Heart right ventricle (tissue), 16 donors: Measurements from ENCODE around the gene SPO11. TPM values are rescaled to one million over a fixed set of nuclear protein-coding genes. Genes with fewer than 3 reads are reported as not detected.
A peak's percentile ranks its signal among the peaks of the same experiment; 100 is the strongest.

ENCODE experiments used
- ATAC-seq, 8 donors: fragments of 200-7000 bp; cut with Tn5 transposase; one replicate each; pipeline ENCODE4 v1.9.1; 2020; ENCODE audit warnings: mild to moderate bottlenecking in 8 of 8, moderate library complexity in 8 of 8, moderate number of reproducible peaks in 1 of 8
- DNase-seq, 2 donors: peaks; one replicate each; pipeline ENCODE4 v3.0.0-alpha.2; 2020
- H3K27ac ChIP-seq, 10 donors: fragments of 200-600 bp; sonication (generic) in 2 of 10; one replicate each; pipeline versions ENCODE4 v1.5.0 to v1.8.0; 2020 to 2022; ENCODE audit warnings: mild to moderate bottlenecking in 3 of 10
- H3K27me3 ChIP-seq, 7 donors: fragments of 200-600 bp; one replicate each; pipeline ENCODE4 v1.8.0; 2021 to 2022; ENCODE audit warnings: mild to moderate bottlenecking in 2 of 7
- H3K36me3 ChIP-seq, 9 donors: fragments of 200-600 bp; sonication (generic) in 1 of 9; one replicate each; pipeline versions ENCODE4 v1.5.0 to v1.8.0; 2020 to 2022; ENCODE audit warnings: mild to moderate bottlenecking in 2 of 9
- H3K4me1 ChIP-seq, 9 donors: fragments of 200-600 bp; sonication (generic) in 1 of 9; one replicate each; pipeline versions ENCODE4 v1.5.0 to v1.8.0; 2020 to 2022; ENCODE audit warnings: mild to moderate bottlenecking in 4 of 9
- H3K4me3 ChIP-seq, 10 donors: fragments of 200-600 bp; sonication (generic) in 2 of 10; one replicate each; pipeline versions ENCODE4 v1.5.0 to v1.8.0; 2020 to 2022; ENCODE audit warnings: mild to moderate bottlenecking in 7 of 10, moderate library complexity in 2 of 10
- H3K9me3 ChIP-seq, 11 donors: fragments of 200-600 bp in 10 of 11; sonication (generic) in 2 of 11; one replicate each; pipeline versions ENCODE4 v1.5.0 to v1.8.0; 2013 to 2022; ENCODE audit warnings: mild to moderate bottlenecking in 2 of 11, control low read depth in 1 of 11, moderate library complexity in 1 of 11
- WGBS, 2 donors: extraction: QIAGEN DNeasy Blood & Tissue Kit; methylation state at CpG; one replicate each; pipeline ENCODE4 v1.1.7; 2013; ENCODE audit warnings: inconsistent platforms in 1 of 2; 5-methylcytosine and 5-hydroxymethylcytosine counted together
- intact Hi-C, 10 donors: fragments of 100-400 bp; cut with DNase I; formaldehyde crosslinking; loops; one replicate each; pipeline versions ENCODE4 v1.11.1 to v1.14.2; 2022
- microRNA-seq, 2 donors: library from miRNA; unstranded; fragments of <30 nt; microRNA quantifications; one replicate each; pipeline ENCODE4 v1.2.0, GENCODE V29; 2021
- polyA plus RNA-seq, 2 donors: library from polyadenylated mRNA; stranded (reverse); fragments of 200-250 nt; gene quantifications; one replicate each; pipeline ENCODE4 v1.2.3, GENCODE V29; 2013
- total RNA-seq, 10 donors: library from RNA; stranded (reverse); fragmentation: NEBNext Ultra II Directional in 3 of 10; extraction: Animal tissue kit (Norgen Biotek cat#: 25700) in 3 of 10; gene quantifications; one replicate each; pipeline versions ENCODE4 v1.2.1 to v1.2.4, GENCODE V29; 2021 to 2023
- TF ChIP-seq, protein P1 (sequence below), 9 donors: fragments of 200-600 bp; sonication (generic) in 2 of 9; IDR thresholded peaks; one replicate each; pipeline versions ENCODE4 v1.5.0 to v1.8.0; 2021 to 2022; ENCODE audit warnings: antibody characterized with exemption in 9 of 9, mild to moderate bottlenecking in 5 of 9, moderate library complexity in 1 of 9
- donor health status: Arrhythmogenic right ventricular cardiomyopathy.
- donor health status: ischemic (EF 13 %, LVEDD 7.1; RV severe dilation, severe dysfunction).
- donor health status: healthy with polysubstance abuse.
- donor health status: DM: no; HTN: yes; CAD: no.
- donor health status: DM: no; HTN: no; CAD: no.
- donor health status: ischemic (EF 25% LVEDD 6.9; RV normal size, moderate dysfunction).
- donor health status: ischemic (EF 25% LVEDD 5.7; RV mildly dilated, moderate dysfunction).
- donor health status: healthy.
- donor health status: DM: yes; HTN: yes; CAD: no.
- donor health status: Ischemic cardiomyopathy.
- donor health status: ischemic (EF 35%, LVEDD 5.7; RV mildly dilated, moderate dysfunction).
- donor health status: nonischemic (EF 11% LVEDD 7.7; RV severe dilation, severe dysfunction).
- donor health status: DM: yes; HTN: yes; CAD: no.
- donor health status: PGD.
- donor health status: ischemic (EF 29% LVEDD 5.4; RV normal size, mild dysfunction).
- donor health status: nonischemic (EF 23%, LVEDD 6.1; RV moderate dilation, normal function).

The SPO11 gene
- total and polyA plus RNA-seq, 12 donors = not detected

- DNase-seq = peak; percentile 60 to 78
- peaks cover 11 to 61% (median 55%) of the 10 kb centered on the region in 9 donors for H3K4me1 ChIP-seq
- intact Hi-C loops = loop anchor here in 2 of 10 donors (5.0 kb wide), 2 partner anchors 46 to 51 kb away; no protein-coding TSS in a partner anchor
These were observed 61.2 kb downstream of the SPO11 start, which contains the start of gene RBM38 for GRCh38 chr20:57390604-57391438. Gene RBM38 (plus strand): TSS chr20:57391396. CDS start chr20:57391582, 186 bp downstream.

DNA sequence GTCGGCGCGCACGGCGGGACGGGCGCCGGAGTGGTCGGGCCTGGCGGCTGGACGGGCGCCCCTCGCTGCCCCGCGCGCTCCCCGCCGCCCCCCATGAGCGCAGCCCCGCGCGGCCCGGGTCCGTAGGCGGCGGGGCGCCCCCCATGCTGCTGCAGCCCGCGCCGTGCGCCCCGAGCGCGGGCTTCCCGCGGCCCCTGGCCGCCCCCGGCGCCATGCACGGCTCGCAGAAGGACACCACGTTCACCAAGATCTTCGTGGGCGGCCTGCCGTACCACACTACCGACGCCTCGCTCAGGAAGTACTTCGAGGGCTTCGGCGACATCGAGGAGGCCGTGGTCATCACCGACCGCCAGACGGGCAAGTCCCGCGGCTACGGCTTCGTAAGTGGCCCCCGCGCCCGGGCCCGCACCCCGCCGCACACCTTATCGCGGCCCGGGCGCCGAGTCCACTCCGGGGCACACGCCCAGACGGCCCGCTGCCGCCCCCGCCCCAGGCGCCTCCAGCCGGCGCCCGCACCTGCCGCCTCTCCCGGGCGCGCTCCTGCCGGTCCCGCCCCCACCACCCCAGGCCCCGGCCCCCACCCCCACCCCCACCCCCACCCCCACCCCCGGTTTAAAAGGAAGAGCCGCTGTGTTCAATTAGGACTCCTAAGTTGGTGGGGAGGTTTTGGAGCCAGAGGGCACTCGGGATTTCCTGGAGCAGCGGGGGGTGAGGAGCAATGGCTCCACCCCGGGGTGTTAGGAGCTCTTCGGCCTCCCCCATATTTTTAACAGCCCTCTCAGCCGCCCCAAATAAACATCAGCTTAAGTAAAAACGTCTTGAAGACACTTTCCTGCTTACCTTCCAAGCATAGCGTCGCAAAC, 62.1 kb downstream of the SPO11 start:
- no peak for ATAC-seq
- DNase-seq = no peak
- TF ChIP-seq, protein P1, sequence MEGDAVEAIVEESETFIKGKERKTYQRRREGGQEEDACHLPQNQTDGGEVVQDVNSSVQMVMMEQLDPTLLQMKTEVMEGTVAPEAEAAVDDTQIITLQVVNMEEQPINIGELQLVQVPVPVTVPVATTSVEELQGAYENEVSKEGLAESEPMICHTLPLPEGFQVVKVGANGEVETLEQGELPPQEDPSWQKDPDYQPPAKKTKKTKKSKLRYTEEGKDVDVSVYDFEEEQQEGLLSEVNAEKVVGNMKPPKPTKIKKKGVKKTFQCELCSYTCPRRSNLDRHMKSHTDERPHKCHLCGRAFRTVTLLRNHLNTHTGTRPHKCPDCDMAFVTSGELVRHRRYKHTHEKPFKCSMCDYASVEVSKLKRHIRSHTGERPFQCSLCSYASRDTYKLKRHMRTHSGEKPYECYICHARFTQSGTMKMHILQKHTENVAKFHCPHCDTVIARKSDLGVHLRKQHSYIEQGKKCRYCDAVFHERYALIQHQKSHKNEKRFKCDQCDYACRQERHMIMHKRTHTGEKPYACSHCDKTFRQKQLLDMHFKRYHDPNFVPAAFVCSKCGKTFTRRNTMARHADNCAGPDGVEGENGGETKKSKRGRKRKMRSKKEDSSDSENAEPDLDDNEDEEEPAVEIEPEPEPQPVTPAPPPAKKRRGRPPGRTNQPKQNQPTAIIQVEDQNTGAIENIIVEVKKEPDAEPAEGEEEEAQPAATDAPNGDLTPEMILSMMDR (IDR thresholded peaks at IDR 0.05) = no peak
- Histone ChIP-seq H3K27ac (peak overlapping the region; percentile 88 to 97 (median 90)), H3K4me3 (peak overlapping the region; percentile 69 to 84 (median 73)), H3K27me3 (no peaks in the 10 kb centered on the region), H3K36me3 (peaks cover 0 to 35% (median 0%) of the 10 kb centered on the region in 9 donors), H3K9me3 (peaks cover 0 to 1% (median 0%) of the 10 kb centered on the region in 11 donors), H3K4me1 (peaks cover 18 to 69% (median 64%) of the 10 kb centered on the region in 9 donors)
- intact Hi-C loops = loop anchor here in 3 of 10 donors (2.0 to 5.0 kb wide), 3 partner anchors 46 to 51 kb away; no protein-coding TSS in a partner anchor
- WGBS, 2 donors = 1 to 2% methylated on average over 50 to 95 of the region's 98 CpGs

More at GRCh38 chr20:57390604-57391438, 61.2 kb downstream of the SPO11 start, which contains the start of gene RBM38:
- ATAC-seq = peak; percentile 43 to 83 (median 66)
- 28 to 48% methylated on average over 44 to 77 of the region's 78 CpGs for WGBS, 2 donors
- Histone ChIP-seq H3K27ac (peak within 1 kb of the TSS; percentile 88 to 97 (median 90)), H3K36me3 (peaks cover 0 to 26% (median 0%) of the 10 kb centered on the region in 9 donors), H3K9me3 (peaks cover 0 to 4% (median 0%) of the 10 kb centered on the region in 11 donors), H3K27me3 (no peaks in the 10 kb centered on the region), H3K4me3 (peak within 1 kb of the TSS; percentile 69 to 84 (median 73))
- TF ChIP-seq, protein P1 (IDR thresholded peaks at IDR 0.05) = no peak

- DNase-seq = peak; percentile 61 to 72
- peak overlapping the region; percentile 36 to 84 (median 71) for H3K4me3 ChIP-seq
- H3K9me3 ChIP-seq = no peaks in the 10 kb centered on the region
- H3K27me3 ChIP-seq = no peaks in the 10 kb centered on the region
- H3K27ac ChIP-seq = peak overlapping the region; percentile 67 to 97 (median 90)
- peaks cover 18 to 79% (median 74%) of the 10 kb centered on the region in 9 donors for H3K4me1 ChIP-seq
- WGBS, 2 donors = 30 to 40% methylated on average over 33 of the region's 33 CpGs
- H3K36me3 ChIP-seq = peaks cover 0 to 45% (median 7%) of the 10 kb centered on the region in 9 donors
- peak; percentile 21 to 72 (median 54) for ATAC-seq
- TF ChIP-seq, protein P1 (IDR thresholded peaks at IDR 0.05) = no peak
- intact Hi-C loops = loop anchor here in 3 of 10 donors (2.0 to 5.0 kb wide), 3 partner anchors 45 to 50 kb away; no protein-coding TSS in a partner anchor
These were observed 63.1 kb downstream of the SPO11 start for GRCh38 chr20:57392512-57393271.

Small RNA genes lying within 50 kb of the gene (microRNA-seq; reads per million reads assigned to microRNA genes)
- gene MIR4325 = 0 reads per million in 2 donors

Other genes with a start within 250 kb of the SPO11 start
- 10 to 100 TPM in 3 of 10 donors, 1 to 10 TPM in 7; 1.3 to 19.2 (median 4.7) TPM for gene BMP7, start 63.2 kb upstream of the SPO11 start, total RNA-seq
- 1 to 10 TPM in 1 of 2 donors, under 1 TPM in 1; 0.72 to 3.9 TPM for gene BMP7, start 63.2 kb upstream of the SPO11 start, polyA plus RNA-seq
- 10 to 100 TPM; 11.8 to 19.9 (median 15.5) TPM for gene RAE1, start 21.5 kb downstream of the SPO11 start, total RNA-seq
- 10 to 100 TPM in 1 of 2 donors, 1 to 10 TPM in 1; 6.2 to 18.9 TPM for gene RAE1, start 21.5 kb downstream of the SPO11 start, polyA plus RNA-seq
- gene RBM38, start 61.6 kb downstream of the SPO11 start, total RNA-seq = 100 to 1,000 TPM in 1 of 10 donors, 10 to 100 TPM in 9; 35.5 to 119 (median 50.2) TPM
- gene RBM38, start 61.6 kb downstream of the SPO11 start, polyA plus RNA-seq = 100 to 1,000 TPM in 1 of 2 donors, 10 to 100 TPM in 1; 47.6 to 104 TPM
- gene CTCFL, start 195.3 kb downstream of the SPO11 start, total RNA-seq = not detected
- gene CTCFL, start 195.3 kb downstream of the SPO11 start, polyA plus RNA-seq = not detected
- gene PCK1, start 231.3 kb downstream of the SPO11 start, total RNA-seq = 1 to 10 TPM in 3 of 10 donors, under 1 TPM in 5, not detected in 2; 0.15 to 8.5 (median 0.69) TPM
- gene PCK1, start 231.3 kb downstream of the SPO11 start, polyA plus RNA-seq = 1 to 10 TPM in 1 of 2 donors, under 1 TPM in 1; 0.65 to 2.2 TPM